Bronchial smooth muscle cell (primary cell): ENCODE data around the gene KRTAP10-9. TPM values are rescaled to one million over a fixed set of nuclear protein-coding genes. Genes with fewer than 3 reads are reported as not detected.

Experiments used
- total RNA-seq: library from RNA; depleted of rRNA; stranded (reverse); fragments of >200 nt; gene quantifications from 2 replicates; pipeline ENCODE4 v1.2.1, GENCODE V29; 2014

KRTAP10-9 gene, protein sequence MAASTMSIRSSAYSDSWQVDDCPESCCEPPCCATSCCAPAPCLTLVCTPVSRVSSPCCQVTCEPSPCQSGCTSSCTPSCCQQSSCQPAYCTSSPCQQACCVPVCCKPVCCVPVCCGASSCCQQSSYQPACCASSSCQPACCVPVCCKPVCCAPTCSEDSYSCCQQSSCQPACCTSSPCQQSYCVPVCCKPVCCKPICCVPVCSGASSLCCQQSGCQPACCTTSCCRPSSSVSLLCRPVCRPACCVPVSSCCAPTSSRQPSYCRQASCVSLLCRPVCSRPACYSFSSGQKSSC
- not detected in 2 replicates for total RNA-seq

DNA sequence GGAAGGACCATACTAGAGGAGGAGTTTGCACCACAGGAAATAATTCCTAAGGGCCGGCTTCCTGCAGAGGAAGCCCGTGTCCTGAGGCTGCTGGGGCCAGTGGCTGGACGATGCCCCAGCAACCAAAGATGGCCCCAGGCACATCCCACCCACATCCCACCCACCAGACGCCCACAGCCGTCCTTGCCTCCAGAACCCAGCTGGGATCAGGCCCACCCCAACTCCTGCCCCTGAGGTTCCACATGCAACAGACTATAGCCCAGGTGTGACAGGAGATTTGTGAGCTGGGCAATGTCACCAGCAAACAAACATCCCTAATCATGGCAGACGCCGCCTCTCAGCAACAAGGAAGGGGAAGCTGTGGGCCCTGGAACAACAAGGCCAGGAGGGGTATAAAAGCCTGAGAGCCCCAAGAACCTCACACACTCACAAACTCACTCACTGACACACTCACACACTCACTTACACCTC, at the start of gene KRTAP10-9:
KRTAP10-9 (plus strand) TSS at position 421 of the 471 bp plus-strand sequence. CDS start 79 bp downstream, outside the sequence.

DNA sequence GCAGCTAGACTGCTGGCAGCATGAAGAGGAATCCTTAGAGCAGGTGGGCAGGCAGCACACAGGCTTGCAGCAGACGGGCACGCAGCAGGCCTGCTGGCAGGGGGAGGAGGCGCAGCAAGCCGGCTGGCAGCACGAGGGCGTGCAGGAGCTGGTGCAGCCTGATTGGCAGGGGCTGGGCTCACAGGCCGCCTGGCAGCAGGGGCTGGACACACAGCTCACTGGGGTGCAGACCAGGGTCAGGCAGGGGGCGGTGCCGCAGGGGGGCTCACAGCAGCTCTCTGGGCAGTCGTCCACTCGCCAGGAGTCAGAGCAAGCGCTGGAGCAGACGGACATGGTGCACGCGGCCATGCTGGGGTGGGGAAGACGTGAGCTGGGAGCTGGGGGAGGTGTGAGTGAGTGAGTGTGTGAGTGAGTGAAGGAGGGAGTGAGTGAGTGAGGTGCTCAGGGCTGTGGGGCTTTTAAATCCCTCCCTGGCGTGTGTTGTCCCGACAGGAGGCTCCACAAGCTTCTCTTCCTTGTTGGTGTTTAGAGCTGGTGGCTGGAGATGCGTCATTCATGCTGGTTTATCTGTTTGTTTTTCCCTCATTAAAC, 46.6 kb upstream of the KRTAP10-9 start, which contains the start of gene KRTAP10-5:
KRTAP10-5 (minus strand) TSS at position 374 of the 591 bp plus-strand sequence; CDS start at position 348, 26 bp downstream.

DNA sequence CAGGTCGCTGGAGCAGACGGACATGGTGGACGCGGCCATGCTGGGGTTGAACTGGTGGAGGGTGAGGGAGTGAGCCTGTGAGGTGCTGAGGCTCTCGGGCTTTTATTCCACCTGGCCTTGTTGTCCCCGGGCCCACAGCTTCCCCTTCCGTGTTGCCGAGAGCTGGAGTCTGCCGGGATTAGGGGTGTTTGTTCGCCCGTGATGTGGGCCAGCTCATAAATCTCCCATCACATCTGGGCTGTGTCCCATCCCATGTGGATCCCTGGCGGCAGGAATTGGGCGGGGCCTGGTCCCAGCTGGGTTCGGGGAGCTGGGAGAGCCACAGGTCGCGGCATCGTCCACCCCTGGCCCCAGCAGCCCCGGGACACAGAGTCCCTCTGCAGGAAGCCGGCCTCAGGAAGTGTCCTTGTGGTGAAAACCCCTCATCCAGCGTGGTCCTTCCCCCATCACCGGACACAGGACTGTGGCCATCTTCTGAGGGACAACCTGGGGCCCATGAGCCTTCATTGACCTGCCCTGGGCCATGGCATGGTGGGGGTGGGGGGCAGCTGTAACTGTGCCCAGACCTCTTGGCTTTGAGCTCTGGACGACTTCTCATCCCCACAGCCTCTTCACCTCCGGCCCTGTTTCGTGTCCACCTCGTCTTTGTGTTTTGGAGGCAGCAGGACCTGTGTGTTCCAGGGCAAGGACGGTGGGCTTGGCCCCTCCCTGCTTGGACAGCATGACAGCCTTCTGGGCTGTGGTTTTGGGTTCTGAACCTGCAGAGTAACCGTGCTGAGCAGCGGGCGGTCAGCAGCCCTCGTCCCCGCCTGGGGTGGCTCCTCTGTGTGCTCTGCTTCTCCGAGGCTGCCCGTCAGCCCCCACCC, 34.2 kb upstream of the KRTAP10-9 start, which contains the start of gene KRTAP10-6:
KRTAP10-6 (minus strand) TSS at position 60 of the 866 bp plus-strand sequence; CDS start at position 39, 21 bp downstream.

DNA sequence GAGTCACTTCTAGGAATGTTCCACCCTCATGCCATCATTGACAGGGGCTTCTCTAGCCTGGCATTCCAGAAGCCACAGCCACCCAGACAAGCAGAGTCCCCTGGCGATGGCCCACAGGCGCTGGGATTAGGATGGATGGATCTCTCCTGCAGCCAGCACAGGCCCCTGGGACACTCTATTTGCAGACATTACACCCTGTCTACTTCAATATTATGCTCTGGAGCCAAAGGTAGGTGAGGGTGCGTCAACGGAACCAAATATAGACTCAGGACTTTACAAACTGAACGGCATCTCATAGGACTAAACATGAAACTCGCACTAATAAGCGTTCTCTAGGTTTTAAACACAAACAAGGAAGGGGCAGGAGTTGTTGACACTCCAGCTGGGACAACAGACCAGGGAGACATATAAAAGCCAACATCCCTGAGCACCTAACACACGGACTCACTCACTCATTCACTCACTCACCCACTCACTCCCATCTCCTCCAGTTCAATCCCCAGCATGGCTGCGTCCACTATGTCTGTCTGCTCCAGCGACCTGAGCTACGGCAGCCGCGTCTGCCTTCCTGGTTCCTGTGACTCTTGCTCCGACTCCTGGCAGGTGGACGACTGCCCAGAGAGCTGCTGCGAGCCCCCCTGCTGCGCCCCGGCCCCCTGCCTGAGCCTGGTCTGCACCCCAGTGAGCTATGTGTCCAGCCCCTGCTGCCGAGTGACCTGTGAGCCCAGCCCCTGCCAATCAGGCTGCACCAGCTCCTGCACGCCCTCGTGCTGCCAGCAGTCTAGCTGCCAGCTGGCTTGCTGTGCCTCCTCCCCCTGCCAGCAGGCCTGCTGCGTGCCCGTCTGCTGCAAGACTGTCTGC, 26.5 kb upstream of the KRTAP10-9 start, which contains the start of gene KRTAP10-7:
KRTAP10-7 (plus strand) TSS at position 480 of the 861 bp plus-strand sequence; CDS start at position 505, 25 bp downstream.

DNA sequence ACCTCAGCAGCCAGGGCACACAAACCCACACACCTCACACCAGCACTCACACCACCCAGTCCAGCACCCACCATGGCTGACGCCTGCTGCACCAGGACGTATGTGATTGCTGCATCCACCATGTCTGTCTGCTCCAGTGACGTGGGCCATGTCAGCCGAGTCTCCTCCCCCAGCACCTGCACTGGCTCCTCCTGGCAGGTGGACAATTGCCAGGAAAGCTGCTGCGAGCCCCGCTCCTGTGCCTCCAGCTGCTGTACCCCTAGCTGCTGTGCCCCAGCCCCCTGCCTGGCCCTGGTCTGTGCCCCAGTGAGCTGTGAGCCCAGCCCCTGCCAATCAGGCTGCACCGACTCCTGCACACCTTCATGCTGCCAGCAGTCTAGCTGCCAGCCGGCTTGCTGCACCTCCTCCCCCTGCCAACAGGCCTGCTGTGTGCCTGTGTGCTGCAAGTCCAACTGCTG, 14.8 kb upstream of the KRTAP10-9 start, which contains the start of gene KRTAP10-8:
KRTAP10-8 (plus strand) TSS at position 51 of the 458 bp plus-strand sequence; CDS start at position 73, 22 bp downstream.

DNA sequence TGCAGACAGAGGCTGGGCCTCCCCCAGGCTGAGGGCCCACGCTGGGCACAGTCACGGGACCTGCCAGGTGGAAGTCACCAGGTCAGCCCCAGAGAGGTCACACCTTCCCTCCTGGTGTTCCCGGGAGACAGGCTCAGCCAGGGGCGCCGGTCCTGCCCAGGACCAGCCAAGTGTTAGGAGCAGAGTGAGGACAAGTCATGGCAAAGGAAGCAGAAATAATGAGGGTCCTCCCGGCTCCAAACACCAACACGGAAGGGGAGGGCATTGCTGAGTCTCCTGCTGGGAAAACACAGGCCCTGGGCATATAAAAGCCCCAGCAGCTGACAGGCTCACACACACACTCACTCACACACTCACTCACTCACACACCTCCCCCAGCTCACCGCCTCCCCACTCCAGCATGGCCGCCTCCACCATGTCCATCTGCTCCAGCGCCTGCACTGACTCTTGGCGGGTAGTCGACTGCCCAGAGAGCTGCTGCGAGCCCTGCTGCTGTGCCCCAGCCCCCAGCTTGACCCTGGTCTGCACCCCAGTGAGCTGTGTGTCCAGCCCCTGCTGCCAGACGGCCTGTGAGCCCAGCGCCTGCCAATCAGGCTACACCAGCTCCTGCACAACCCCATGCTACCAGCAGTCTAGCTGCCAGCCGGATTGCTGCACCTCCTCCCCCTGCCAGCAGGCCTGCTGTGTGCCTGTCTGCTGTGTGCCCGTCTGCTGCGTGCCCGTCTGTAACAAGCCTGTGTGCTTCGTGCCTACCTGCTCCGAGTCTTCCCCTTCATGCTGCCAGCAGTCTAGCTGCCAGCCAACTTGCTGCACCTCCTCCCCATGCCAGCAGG, 10.3 kb downstream of the KRTAP10-9 start, which contains the start of gene KRTAP10-10:
KRTAP10-10 (plus strand) TSS at position 339 of the 833 bp plus-strand sequence; CDS start at position 401, 62 bp downstream.

DNA sequence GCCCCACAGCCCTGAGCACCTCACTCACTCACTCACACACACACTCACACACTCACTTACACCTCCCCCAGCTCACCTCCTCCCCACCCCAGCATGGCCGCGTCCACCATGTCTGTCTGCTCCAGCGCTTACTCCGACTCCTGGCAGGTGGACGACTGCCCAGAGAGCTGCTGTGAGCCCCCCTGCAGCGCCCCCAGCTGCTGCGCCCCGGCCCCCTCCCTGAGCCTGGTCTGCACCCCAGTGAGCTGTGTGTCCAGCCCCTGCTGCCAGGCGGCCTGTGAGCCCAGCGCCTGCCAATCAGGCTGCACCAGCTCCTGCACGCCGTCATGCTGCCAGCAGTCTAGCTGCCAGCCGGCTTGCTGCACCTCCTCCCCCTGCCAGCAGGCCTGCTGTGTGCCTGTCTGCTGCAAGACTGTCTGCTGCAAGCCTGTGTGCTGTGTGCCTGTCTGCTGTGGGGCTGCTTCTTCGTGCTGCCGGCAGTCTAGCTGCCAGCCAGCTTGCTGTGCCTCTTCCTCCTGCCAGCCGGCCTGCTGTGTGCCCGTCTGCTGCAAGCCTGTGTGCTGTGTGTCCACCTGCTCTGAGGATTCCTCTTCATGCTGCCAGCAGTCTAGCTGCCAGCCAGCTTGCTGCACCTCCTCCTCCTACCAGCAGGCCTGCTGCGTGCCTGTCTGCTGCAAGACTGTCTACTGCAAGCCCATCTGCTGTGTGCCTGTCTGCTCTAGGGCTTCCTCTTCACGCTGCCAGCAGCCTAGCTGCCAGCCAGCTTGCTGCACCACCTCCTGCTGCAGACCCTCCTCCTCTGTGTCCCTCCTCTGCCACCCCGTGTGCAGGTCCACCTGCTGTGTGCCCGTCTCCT, 19.7 kb downstream of the KRTAP10-9 start, which contains the start of gene KRTAP10-11:
KRTAP10-11 (plus strand) TSS at position 49 of the 856 bp plus-strand sequence; CDS start at position 94, 45 bp downstream.

DNA sequence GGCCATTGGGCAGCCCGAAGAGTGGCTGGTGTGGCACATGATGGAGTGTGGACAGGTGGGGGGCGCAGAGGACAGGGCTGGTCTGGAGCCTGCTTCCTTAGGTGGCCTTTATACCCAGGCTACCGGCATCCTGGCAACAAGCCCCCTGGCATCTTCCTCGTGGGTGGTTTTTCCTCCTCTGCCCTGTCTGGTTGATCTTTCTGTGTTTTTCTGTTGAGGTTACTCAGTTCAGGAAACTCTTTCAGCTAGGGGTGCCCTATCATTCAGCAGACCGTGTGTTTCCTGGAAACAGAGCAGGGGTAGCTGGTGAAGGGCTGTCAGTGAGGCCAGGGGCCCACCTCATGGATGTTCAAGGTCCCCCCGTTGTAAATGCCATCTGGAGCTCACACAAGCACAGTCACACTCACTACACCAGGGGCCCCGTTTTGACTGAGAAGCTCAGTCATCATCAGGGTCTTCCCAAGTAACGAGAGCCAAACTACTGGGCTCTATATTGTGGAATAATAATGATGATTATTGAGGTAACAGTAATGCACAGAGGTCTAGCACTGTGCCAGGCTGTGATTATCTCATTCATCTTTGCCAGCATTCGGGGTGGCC, 27.8 kb downstream of the KRTAP10-9 start, which contains the start of gene KRTAP12-4:
KRTAP12-4 (minus strand) TSS at position 84 of the 600 bp plus-strand sequence; CDS start at position 39, 45 bp downstream.

DNA sequence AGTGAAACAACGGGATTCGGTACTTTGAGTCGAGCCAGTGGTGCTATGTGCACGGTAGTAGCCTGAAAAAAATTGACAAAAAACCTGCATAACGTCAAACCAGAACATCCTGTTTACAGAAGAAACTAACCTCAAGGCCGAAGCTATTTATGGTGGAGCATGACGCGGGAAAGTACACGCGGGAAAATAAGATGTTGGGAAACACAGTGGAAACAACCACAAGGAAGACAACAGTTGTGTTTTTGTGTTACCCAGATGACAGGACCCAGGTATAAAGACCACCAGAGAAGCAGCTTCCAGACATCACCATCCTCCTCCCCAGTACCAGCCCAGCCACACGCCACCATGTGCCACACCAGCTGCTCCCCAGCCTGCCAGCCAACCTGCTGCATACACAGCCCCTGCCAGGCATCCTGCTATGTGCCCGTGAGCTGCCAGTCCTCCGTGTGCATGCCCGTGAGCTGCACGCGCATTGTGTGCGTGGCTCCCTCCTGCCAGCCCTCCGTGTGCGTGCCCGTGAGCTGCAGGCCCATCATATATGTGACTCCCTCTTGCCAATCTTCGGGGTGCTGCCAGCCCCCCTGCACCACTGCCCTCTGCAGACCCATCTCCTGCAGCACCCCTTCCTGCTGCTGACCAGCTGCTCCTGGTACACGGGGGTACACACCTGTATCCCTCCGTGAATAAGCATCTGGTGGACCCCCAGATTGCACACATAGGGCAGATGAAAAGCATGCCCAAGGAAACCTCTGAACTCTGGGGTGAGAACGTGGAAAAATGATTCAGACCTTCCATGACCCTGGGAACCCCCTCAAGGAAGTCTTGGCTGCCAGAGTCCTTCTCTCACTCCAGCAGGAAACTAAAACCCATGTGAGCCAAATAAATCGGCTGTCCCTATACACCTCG, 31.0 kb downstream of the KRTAP10-9 start, which contains the start of gene KRTAP12-3:
KRTAP12-3 (plus strand) TSS at position 298 of the 906 bp plus-strand sequence; CDS start at position 346, 48 bp downstream.

DNA sequence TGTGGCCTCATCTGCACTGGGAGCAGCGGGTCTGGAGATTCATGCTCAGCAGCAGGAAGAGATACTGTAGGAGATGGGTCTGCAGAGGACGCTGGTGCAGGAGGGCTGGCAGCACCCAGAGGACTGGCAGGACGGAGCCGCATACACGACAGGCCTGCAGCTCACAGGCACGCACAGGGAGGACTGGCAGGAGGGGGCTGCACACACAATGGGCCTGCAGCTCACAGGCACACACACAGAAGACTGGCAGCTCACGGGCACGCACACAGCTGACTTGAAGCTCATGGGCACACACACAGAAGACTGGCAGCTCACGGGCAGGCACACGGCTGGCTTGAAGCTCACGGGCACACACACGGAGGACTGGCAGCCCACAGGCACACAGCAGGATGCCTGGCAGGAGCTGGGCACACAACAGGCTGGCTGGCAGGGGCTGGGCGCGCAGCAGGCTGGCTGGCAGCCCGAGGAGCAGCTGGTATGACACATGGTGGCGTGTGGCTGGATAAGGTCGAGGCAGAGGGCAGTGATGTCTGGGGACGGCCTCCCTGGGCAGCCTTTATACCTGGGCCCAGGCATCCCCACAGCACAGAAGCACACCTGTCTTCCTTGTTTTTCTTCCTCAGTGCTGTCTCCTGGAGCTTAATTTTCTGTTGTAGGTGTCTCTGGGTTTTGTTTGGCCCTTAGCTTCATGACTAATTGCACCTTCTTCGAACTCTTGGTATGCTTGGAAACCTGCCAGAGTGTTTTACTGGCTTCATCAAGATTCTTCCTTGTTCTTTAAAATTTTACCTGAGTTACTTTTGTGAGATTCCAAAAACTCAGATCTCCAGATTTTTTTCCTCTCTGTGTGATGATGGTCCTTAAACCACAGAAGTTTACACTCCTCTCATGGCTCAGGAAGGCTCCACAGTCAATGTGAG, 39.8 kb downstream of the KRTAP10-9 start, which contains the start of gene KRTAP12-2:
KRTAP12-2 (minus strand) TSS at position 527 of the 920 bp plus-strand sequence; CDS start at position 486, 41 bp downstream.

Other genes with a start within 250 kb of the KRTAP10-9 start
- gene LRRC3, start 171.6 kb upstream of the KRTAP10-9 start, total RNA-seq = under 0.01 TPM in 2 replicates
- not detected in 2 replicates for gene KRTAP10-1, start 86.9 kb upstream of the KRTAP10-9 start, total RNA-seq
- not detected in 2 replicates for gene KRTAP10-2, start 75.6 kb upstream of the KRTAP10-9 start, total RNA-seq
- not detected in 2 replicates for gene KRTAP10-3, start 68.3 kb upstream of the KRTAP10-9 start, total RNA-seq
- not detected in 2 replicates for gene KRTAP10-4, start 53.4 kb upstream of the KRTAP10-9 start, total RNA-seq
- not detected in 2 replicates for gene KRTAP10-5, start 46.5 kb upstream of the KRTAP10-9 start, total RNA-seq
- gene KRTAP10-6, start 34.6 kb upstream of the KRTAP10-9 start, total RNA-seq = not detected in 2 replicates
- gene KRTAP10-7, start 26.5 kb upstream of the KRTAP10-9 start, total RNA-seq = not detected in 2 replicates
- not detected in 2 replicates for gene KRTAP10-8, start 15.0 kb upstream of the KRTAP10-9 start, total RNA-seq
- not detected in 2 replicates for gene KRTAP10-10, start 10.3 kb downstream of the KRTAP10-9 start, total RNA-seq
- not detected in 2 replicates for gene KRTAP10-11, start 19.3 kb downstream of the KRTAP10-9 start, total RNA-seq
- not detected in 2 replicates for gene KRTAP12-4, start 27.6 kb downstream of the KRTAP10-9 start, total RNA-seq
- gene KRTAP12-3, start 30.8 kb downstream of the KRTAP10-9 start, total RNA-seq = not detected in 2 replicates
- gene KRTAP12-2, start 39.8 kb downstream of the KRTAP10-9 start, total RNA-seq = not detected in 2 replicates
- not detected in 2 replicates for gene KRTAP12-1, start 55.1 kb downstream of the KRTAP10-9 start, total RNA-seq
- not detected in 2 replicates for gene KRTAP10-12, start 70.1 kb downstream of the KRTAP10-9 start, total RNA-seq
- not detected in 2 replicates for gene TSPEAR, start 84.5 kb downstream of the KRTAP10-9 start, total RNA-seq
- gene UBE2G2, start 174.7 kb downstream of the KRTAP10-9 start, total RNA-seq = 41.8 and 55.8 TPM in 2 replicates
- 71.7 and 77.9 TPM in 2 replicates for gene SUMO3, start 191.0 kb downstream of the KRTAP10-9 start, total RNA-seq
- gene PTTG1IP, start 246.6 kb downstream of the KRTAP10-9 start, total RNA-seq = 146 and 185 TPM in 2 replicates